Osteoblast (primary cell): Measurements from ENCODE around the gene STX16. TPM values are rescaled to one million over a fixed set of nuclear protein-coding genes. Genes with fewer than 3 reads are reported as not detected.

Experiments
- DNase-seq: peaks from one replicate; pipeline ENCODE4 v3.0.0; 2011; ENCODE audit warnings: low spot score, mixed read lengths; ENCODE audit not compliant: insufficient read length; ENCODE audit errors: missing footprints
- H2AFZ ChIP-seq: 2 replicates; pipeline ENCODE4 v1.6.0; 2011; ENCODE audit warnings: mild to moderate bottlenecking, low read length
- H3K27ac ChIP-seq: 2 replicates; pipeline ENCODE4 v1.5.1; 2011; ENCODE audit warnings: mild to moderate bottlenecking, low read depth, low read length, moderate library complexity
- H3K27me3 ChIP-seq: 2 replicates; pipeline ENCODE4 v1.6.0; 2012; ENCODE audit warnings: mild to moderate bottlenecking, control low read depth, inconsistent platforms, low read length, moderate library complexity; ENCODE audit not compliant: insufficient read depth
- H3K36me3 ChIP-seq: 2 replicates; pipeline ENCODE4 v1.5.1; 2011; ENCODE audit warnings: mild to moderate bottlenecking, low read length, control low read depth, moderate library complexity; ENCODE audit not compliant: insufficient read depth
- H3K4me1 ChIP-seq: 2 replicates; pipeline ENCODE4 v1.5.1; 2011; ENCODE audit warnings: mild to moderate bottlenecking, low read length, control low read depth, moderate library complexity; ENCODE audit not compliant: insufficient read depth
- H3K4me2 ChIP-seq: 2 replicates; pipeline ENCODE4 v1.6.0; 2011; ENCODE audit warnings: mild to moderate bottlenecking, low read length; ENCODE audit not compliant: insufficient read depth
- H3K4me3 ChIP-seq: fragments of 200-600 bp; sonication (generic); 3 replicates; pipeline ENCODE4 v1.5.1; 2012; ENCODE audit warnings: mild to moderate bottlenecking, low read length, inconsistent platforms; ENCODE audit not compliant: insufficient read depth
- H3K79me2 ChIP-seq: 2 replicates; pipeline ENCODE4 v1.6.0; 2012; ENCODE audit warnings: mild to moderate bottlenecking, low read length, control low read depth, inconsistent platforms; ENCODE audit not compliant: insufficient read depth
- H3K9me3 ChIP-seq: 2 replicates; pipeline ENCODE4 v1.5.1; 2011; ENCODE audit warnings: low read depth, low read length, control low read depth
- H4K20me1 ChIP-seq: 2 replicates; pipeline ENCODE4 v1.6.0; 2012; ENCODE audit warnings: mild to moderate bottlenecking, low read length, control low read depth; ENCODE audit not compliant: insufficient read depth
- total RNA-seq: library from RNA; depleted of rRNA; stranded (reverse); fragments of >200 nt; gene quantifications from 2 replicates; pipeline ENCODE4 v1.2.3, GENCODE V29; 2012
- TF ChIP-seq, protein P1 (sequence below): IDR thresholded peaks from 2 replicates; pipeline ENCODE4 v1.5.1; 2011; ENCODE audit warnings: mild to moderate bottlenecking, low read depth, low read length, moderate library complexity; ENCODE audit errors: extremely low read depth

The STX16 gene
- total RNA-seq, 1 donor = 28.6 TPM

DNA sequence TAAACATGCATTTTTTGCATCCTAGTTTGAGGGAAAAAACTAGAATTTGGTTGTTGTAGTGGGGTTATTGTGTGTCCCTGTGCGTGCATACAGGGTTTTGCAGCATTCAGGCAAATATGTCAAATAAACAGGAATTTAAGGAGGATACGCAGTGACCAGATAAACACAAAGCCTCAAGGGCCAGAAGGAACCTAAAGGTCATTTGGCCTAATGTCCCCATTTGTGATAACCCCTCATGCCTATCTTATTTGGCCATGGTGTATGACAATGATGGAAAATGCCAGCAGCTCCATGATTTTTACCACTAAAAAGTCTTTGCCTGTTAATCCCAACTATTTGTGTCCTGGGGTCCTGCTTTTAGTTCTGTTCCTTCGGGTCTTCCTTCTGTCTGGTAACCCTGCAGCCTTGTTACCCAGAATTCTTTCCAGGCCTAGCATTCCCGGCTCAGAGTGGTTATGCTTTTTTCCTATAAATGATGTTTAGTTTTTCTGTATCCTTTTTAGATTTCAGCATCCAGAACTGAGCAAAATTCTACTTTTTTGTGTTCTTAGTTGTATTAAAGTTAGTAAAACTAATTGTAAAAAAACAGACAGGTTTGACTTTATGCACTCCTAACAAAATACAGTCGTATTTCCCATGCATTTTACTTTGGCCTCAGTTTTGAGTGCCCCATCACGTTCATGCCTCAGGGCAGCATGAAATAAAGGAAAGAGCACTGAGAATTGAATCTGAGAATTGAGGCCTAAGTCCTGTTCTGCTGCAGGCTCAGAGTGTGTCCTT is 4.4 kb downstream of the STX16 start:
- no peak for DNase-seq
- peaks cover 8% of the 10 kb centered on the region for H4K20me1 ChIP-seq
- TF ChIP-seq, protein P1, sequence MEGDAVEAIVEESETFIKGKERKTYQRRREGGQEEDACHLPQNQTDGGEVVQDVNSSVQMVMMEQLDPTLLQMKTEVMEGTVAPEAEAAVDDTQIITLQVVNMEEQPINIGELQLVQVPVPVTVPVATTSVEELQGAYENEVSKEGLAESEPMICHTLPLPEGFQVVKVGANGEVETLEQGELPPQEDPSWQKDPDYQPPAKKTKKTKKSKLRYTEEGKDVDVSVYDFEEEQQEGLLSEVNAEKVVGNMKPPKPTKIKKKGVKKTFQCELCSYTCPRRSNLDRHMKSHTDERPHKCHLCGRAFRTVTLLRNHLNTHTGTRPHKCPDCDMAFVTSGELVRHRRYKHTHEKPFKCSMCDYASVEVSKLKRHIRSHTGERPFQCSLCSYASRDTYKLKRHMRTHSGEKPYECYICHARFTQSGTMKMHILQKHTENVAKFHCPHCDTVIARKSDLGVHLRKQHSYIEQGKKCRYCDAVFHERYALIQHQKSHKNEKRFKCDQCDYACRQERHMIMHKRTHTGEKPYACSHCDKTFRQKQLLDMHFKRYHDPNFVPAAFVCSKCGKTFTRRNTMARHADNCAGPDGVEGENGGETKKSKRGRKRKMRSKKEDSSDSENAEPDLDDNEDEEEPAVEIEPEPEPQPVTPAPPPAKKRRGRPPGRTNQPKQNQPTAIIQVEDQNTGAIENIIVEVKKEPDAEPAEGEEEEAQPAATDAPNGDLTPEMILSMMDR = no peak

DNA sequence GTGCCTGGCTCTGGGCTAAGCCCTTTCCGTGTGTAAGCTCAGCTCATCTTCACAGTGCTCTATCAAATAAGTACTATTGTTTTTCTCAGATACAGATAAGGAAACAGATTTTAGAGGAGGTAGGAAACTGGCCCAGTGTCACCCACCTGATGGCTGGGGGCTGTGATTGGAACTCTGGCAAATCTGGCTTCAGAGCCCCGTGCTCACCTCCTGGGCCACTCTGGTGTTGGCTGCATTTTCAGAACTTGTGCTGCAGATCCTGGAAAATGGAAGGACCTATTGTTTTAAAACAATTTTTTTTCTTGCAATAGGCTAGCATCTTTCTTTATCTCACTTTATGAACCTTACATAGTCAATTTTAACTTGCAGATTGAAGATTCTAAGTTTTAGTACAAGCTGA is 5.7 kb downstream of the STX16 start:
- H3K9me3 ChIP-seq = no peaks in the 10 kb centered on the region
- H3K4me2 ChIP-seq = peak overlapping the region; percentile 16
- TF ChIP-seq, protein P1 = no peak
- no peak overlapping the region for H3K4me3 ChIP-seq
- peaks cover 8% of the 10 kb centered on the region for H4K20me1 ChIP-seq
- H3K4me1 ChIP-seq = peaks cover 42% of the 10 kb centered on the region
- peaks cover 9% of the 10 kb centered on the region for H3K36me3 ChIP-seq
- no peak for DNase-seq
- no peak overlapping the region for H3K27ac ChIP-seq
- no peak overlapping the region for H2AFZ ChIP-seq
- peaks cover 99% of the 10 kb centered on the region for H3K79me2 ChIP-seq
- no peaks in the 10 kb centered on the region for H3K27me3 ChIP-seq

More for the DNA sequence above, 4.4 kb downstream of the STX16 start:
- H3K36me3 ChIP-seq = peaks cover 2% of the 10 kb centered on the region
- peak overlapping the region; percentile 16 for H3K4me2 ChIP-seq
- H3K9me3 ChIP-seq = no peaks in the 10 kb centered on the region
- H3K27me3 ChIP-seq = no peaks in the 10 kb centered on the region
- peaks cover 94% of the 10 kb centered on the region for H3K79me2 ChIP-seq
- no peak overlapping the region for H3K4me3 ChIP-seq
- peaks cover 42% of the 10 kb centered on the region for H3K4me1 ChIP-seq
- H3K27ac ChIP-seq = no peak overlapping the region
- H2AFZ ChIP-seq = no peak overlapping the region

DNA sequence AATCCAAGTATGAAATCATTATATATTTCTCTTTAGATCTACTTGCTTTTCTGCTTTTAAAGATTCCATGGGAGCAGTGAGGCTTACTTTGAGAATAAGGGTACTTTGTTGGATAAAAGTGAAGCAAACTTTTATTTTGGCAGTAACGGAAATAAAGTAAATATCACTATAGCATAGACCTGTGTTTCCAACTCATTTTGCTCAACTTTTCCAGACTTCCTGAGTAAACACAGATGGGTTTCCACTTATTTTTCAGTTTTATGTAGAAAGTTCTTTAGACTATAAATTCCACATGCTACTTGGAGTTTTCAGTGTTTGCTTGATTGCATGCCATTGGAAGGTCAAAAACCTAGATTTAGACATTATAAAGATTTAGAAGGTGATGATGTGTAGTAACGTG is 6.2 kb downstream of the STX16 start:
- TF ChIP-seq, protein P1 = no peak
- H3K4me3 ChIP-seq = no peak overlapping the region
- DNase-seq = no peak
- H4K20me1 ChIP-seq = peaks cover 8% of the 10 kb centered on the region
- H3K4me1 ChIP-seq = peaks cover 42% of the 10 kb centered on the region
- H3K27ac ChIP-seq = no peak overlapping the region
- peaks cover 99% of the 10 kb centered on the region for H3K79me2 ChIP-seq
- no peaks in the 10 kb centered on the region for H3K27me3 ChIP-seq
- H3K4me2 ChIP-seq = peak overlapping the region; percentile 17
- H3K9me3 ChIP-seq = no peaks in the 10 kb centered on the region
- peaks cover 13% of the 10 kb centered on the region for H3K36me3 ChIP-seq
- no peak overlapping the region for H2AFZ ChIP-seq

GRCh38 chr20:58657986-58658385 is 6.9 kb downstream of the STX16 start:
- Histone ChIP-seq H3K27me3 (no peaks in the 10 kb centered on the region), H3K4me1 (peaks cover 38% of the 10 kb centered on the region), H3K36me3 (peaks cover 13% of the 10 kb centered on the region), H2AFZ (no peak overlapping the region), H3K4me3 (no peak overlapping the region), H3K79me2 (peaks cover 97% of the 10 kb centered on the region), H3K4me2 (peak overlapping the region; percentile 17), H3K27ac (no peak overlapping the region), H3K9me3 (no peaks in the 10 kb centered on the region), H4K20me1 (peaks cover 6% of the 10 kb centered on the region)
- no peak for DNase-seq
- TF ChIP-seq, protein P1 = no peak
